GM13976 (cell line): ENCODE data around the gene RNF213.
"Not testable (repeated sequence)": the region's sequence is repeated elsewhere in the genome, so short reads cannot be mapped to it uniquely, and the experiment has no call there.

Experiments
- DNase-seq: peaks from one replicate; pipeline ENCODE4 v3.0.0; 2012; ENCODE audit warnings: low spot score
- in situ Hi-C: fragments of 300-500 bp; cut with MboI; formaldehyde crosslinking; loops from one replicate; pipeline ENCODE4 v1.12.0; 2022; ENCODE audit warnings: low sequenced_read_pairs, mixed read lengths, inconsistent platforms; ENCODE audit not compliant: unreplicated experiment
- TF ChIP-seq, protein P1 (sequence below): IDR thresholded peaks from 2 replicates; pipeline ENCODE4 v1.5.1; 2012; ENCODE audit warnings: borderline replicate concordance, mild to moderate bottlenecking; ENCODE audit not compliant: insufficient read depth; ENCODE audit errors: extremely low read depth, missing control alignments, control extremely low read depth

The RNF213 gene

DNA sequence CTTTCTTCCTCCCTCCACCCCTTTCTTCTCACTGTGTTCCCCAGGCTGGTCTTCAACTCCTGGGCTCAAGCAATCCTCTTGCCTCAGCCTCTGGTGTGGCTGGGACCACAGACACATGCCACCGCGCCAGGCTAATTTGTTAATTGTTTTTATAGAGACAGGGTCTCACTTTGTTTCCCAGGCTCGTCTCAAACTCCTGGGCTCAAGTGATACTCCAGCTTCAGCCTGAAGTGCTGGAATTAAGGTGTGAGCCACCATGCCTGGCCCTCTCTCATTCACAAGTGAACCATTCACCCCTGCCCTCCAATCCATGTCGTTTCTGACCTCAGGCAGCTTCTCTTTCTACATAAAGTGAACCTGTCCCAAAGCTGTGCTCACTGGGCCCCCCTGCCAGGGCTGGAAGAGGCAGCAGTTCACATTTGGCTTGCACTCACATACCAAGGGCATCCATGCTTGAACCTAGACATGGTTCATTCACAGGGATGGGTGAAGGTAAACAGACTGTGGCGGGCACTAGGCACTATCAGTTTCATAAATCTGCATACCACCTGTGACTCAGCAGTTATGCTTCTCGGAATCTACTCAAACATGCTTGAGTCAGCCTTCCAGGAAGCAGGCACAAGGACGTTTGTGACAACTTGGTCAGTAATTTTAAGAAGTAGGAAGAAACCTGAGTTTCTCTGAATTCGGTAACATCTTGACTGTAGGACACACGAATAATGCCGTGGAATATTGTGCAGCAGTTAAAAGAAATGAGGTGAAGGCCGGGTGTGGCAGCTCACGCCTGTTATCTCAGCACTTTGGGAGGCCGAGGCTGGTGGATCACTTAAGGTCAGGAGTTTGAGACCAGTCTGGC lies 6.0 kb upstream of the RNF213 start:
- in situ Hi-C loops: no loop called here
- TF ChIP-seq, protein P1, sequence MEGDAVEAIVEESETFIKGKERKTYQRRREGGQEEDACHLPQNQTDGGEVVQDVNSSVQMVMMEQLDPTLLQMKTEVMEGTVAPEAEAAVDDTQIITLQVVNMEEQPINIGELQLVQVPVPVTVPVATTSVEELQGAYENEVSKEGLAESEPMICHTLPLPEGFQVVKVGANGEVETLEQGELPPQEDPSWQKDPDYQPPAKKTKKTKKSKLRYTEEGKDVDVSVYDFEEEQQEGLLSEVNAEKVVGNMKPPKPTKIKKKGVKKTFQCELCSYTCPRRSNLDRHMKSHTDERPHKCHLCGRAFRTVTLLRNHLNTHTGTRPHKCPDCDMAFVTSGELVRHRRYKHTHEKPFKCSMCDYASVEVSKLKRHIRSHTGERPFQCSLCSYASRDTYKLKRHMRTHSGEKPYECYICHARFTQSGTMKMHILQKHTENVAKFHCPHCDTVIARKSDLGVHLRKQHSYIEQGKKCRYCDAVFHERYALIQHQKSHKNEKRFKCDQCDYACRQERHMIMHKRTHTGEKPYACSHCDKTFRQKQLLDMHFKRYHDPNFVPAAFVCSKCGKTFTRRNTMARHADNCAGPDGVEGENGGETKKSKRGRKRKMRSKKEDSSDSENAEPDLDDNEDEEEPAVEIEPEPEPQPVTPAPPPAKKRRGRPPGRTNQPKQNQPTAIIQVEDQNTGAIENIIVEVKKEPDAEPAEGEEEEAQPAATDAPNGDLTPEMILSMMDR: no peak
- peak; percentile 61 for DNase-seq

DNA sequence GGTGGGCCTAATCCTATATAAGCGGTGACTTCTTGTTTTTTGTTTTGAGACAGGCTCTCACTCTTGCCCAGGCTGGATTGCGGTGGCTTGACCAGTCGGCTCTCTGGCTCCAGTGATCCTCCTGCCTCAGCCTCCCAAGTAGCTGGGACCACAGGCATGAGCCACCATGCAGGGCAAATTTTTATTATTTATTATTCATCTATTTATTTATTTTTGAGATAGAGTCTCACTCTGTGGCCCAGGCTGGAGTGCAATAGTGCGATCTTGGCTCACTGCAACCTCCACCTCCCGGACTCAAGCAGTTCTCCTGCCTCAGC lies 4.7 kb upstream of the RNF213 start:
- in situ Hi-C loops: no loop called here
- DNase-seq: no peak

DNA sequence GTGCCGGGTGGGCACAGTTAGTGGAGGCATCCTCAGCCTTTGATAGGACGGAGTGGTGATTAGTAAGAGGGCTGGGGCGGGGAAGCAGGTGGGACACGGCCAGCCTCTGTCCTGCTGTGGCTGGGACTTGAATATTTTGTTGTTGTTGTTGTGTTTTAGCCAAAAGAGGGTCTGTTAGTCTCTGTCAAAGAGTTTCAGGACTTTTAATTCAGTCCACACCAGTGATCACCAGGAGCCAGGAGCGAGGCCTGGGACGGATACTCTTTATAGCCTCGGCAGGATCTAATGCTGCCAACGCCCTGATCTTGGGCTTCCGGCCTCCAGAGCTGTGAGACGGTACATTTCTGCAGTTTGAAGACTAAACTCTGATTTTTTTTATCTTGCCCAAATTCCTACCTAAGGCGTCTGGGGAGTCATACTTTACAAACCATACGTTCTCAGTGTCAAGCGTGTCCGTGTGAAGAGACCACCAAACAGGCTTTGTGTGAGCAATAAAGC lies 2.9 kb upstream of the RNF213 start:
- DNase-seq: no peak
- in situ Hi-C loops: no loop called here
- TF ChIP-seq, protein P1: no peak

More for the DNA sequence above, 4.7 kb upstream of the RNF213 start:
- TF ChIP-seq, protein P1: no peak

DNA sequence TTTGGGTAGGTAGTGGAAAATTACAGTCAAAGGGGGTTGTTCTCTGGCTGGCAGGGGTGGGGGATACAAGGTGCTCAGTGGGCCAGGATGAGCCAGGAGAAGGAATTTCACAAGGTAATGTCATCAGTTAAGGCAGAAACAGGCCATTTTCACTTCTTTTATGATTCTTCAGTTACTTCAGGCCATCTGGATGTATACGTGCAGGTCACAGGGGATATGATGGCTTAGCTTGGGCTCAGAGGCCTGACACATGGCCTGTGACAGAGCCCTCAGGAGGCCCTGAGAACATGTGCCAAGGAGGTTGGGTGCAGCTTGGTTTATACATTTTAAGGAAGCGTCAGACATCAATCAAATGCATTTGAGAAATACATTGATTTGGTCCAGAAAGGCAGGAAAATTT lies 2.4 kb upstream of the RNF213 start:
- in situ Hi-C loops, DNase-seq: not testable (repeated sequence)

DNA sequence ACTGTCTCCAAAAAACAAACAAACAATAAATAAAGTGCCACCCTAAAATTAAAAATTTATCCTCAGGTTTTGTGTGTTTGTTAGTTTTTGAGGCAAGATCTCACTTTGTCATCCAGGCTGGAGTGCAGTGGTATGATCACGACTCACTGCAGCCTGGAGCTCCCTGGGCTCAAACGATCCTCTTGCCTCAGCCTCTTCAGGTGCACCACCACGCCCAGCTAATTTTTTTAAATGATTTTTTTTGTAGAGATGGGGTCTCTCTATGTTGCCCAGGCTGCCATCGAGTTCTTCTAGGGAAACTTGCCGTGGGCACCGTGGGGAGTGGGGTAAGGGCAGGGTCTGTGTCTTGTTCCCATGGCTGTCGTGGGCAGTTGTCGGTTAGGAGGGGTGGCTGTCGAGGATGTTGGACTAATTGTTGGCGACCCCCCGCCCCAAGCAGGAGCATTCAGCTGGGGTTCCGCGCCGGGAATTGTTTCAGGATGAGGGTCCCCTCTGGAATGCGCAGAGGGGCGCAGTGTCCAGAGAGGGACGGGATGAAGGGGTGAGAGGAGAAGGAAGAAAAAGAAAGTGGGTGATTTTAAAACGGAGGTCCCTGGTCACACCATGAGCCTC lies 1.1 kb upstream of the RNF213 start:
- DNase-seq: no peak
- TF ChIP-seq, protein P1: no peak
- in situ Hi-C loops: no loop called here

DNA sequence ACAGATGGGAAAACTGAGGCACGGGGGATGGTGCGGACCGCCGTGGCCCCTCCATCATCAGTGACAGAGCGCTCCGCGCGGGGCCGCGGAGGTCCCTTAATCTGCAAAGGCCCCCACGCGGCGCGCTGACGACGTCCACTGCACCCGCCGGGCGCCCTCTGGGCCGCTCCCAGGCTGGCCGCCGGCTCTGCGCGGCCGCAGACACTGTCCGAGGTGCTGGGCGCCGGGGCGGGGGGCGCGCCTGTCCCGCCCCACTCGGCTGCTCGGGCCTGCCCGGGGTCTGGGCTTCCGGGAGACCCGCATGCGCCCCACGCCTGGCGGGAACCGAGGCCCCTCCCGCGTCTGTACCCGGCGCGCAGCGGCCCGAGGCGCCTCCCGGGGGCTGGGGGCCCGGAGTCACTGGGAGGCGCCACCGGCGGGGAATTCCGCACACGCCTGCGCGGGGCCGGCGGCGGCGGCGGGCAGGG lies 550 bp upstream of the RNF213 start:
- peak; percentile 94 for DNase-seq
- TF ChIP-seq, protein P1: no peak
- in situ Hi-C loops: no loop called here

DNA sequence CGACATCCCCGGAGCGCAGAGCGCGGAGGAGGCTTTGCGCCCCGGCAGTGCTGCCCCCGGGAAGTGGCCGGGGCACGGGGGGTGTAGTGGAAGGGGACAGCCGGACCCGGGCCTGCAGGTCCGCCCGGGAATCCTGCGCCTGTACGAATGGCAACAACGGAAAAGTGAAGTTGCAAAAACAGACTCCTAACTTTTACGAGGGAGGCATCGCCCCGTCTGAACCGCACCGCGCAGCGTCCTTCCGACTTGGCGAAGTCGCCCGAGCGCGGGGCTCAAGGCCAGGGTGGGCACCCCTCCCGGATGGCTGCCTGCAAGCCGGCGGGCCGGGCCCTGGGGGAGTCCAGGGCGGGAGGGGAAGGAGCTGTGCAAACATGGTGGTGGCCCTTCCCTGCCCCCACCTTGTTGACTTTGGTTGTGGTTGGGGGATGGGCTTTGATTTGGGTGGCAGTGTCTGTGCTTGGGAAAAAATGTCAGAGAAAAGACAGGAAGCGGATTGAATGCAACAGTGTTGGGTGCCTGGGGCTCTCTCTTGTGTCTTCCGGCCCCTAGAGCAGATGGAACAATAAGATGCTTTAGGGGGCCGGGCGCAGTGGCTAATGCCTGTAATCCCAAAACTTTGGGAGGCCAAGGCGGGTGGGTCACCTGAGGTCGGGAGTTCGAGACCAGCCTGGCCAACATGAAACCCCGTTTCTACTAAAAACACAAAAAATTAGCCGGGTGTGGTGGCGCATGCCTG lies 675 bp downstream of the RNF213 start:
- in situ Hi-C loops: no loop called here
- TF ChIP-seq, protein P1: no peak
- no peak for DNase-seq
